ENCODE measurements around the gene SIRPB1. TPM values are rescaled to one million over a fixed set of nuclear protein-coding genes. Genes with fewer than 3 reads are reported as not detected.

SIRPB1 gene
- total and polyA plus RNA-seq, 10 of the 15 experiments (the other 5 are each of a cell fraction or from before 2014, with no cell fraction given): 3.4 to 33.8 (median 14.1) TPM

GRCh38 chr20:1618479-1618878, 1.3 kb downstream of the SIRPB1 start:
- FAIRE-seq (no peak), DNase-seq (ENCODE audit: low read depth, low spot score) (no peak), ATAC-seq (no peak; the same call in 2 of the 3 replicates)
- H3K36me3 ChIP-seq (ENCODE audit: control insufficient read depth in 2 of 2, insufficient read depth in 2 of 2, low read length in 1 of 2): no peaks in the 10 kb centered on the region; a peak in 1 of 4 replicates
- no peaks in the 10 kb centered on the region for H3K27me3 ChIP-seq (replicated peaks in 1 of 2; ENCODE audit: control insufficient read depth in 2 of 2, insufficient read depth in 2 of 2, low read length in 1 of 2)
- ChIA-PET SMC1A (ENCODE audit: uncharacterized antibody, unreplicated experiment) (interaction anchor here (0.8 to 1.3 kb wide), 6 partner anchors 40 to 162 kb away, joined by 3 to 5 read pairs (median 4); no protein-coding TSS in a partner anchor), RAD21 (ENCODE audit: unreplicated experiment) (interaction anchor here (0.6 kb wide), 1 partner anchor 8 kb away, joined by 3 read pairs; no protein-coding TSS in a partner anchor), CTCF (interaction anchor here (0.9 to 2.2 kb wide), 6 partner anchors 13 to 116 kb away, joined by 3 to 6 read pairs (median 3); no protein-coding TSS in a partner anchor), POLR2A (interaction anchor here (0.7 kb wide), 1 partner anchor 117 kb away, joined by 3 read pairs; no protein-coding TSS in a partner anchor)
- no peak overlapping the region for H3K27ac ChIP-seq (ENCODE audit: control insufficient read depth, insufficient read depth)
- in situ Hi-C loops (cut with MboI): loop anchor here (5.0 kb wide), 1 partner anchor 41 kb away; no protein-coding TSS in a partner anchor
- H3K4me1 ChIP-seq (ENCODE audit: control insufficient read depth, insufficient read depth, low read length): peaks cover 23% of the 10 kb centered on the region
- H4K20me1 ChIP-seq (ENCODE audit: control insufficient read depth, insufficient read depth): no peaks in the 10 kb centered on the region
- H3K4me2 ChIP-seq (ENCODE audit: control insufficient read depth, insufficient read depth): no peak overlapping the region
- H3K9me3 ChIP-seq (replicated peaks; ENCODE audit: control insufficient read depth, insufficient read depth, low read length): peaks cover 5% of the 10 kb centered on the region; the same call in 2 of the 3 replicates
- TF ChIP-seq NFXL1 (IDR thresholded peaks at IDR 0.05; ENCODE audit: borderline replicate concordance): no peak
- TF ChIP-seq REST (IDR thresholded peaks at IDR 0.05; ENCODE audit: low read depth, low read length): no peak
- no peak for TF ChIP-seq GATAD2B (conservative IDR thresholded peaks at IDR 0.05; ENCODE audit: low read depth)
- no peak for TF ChIP-seq NBN (IDR thresholded peaks at IDR 0.05)
- no peak for TF ChIP-seq CTCF (IDR thresholded peaks at IDR 0.05 in 2 of 3, conservative IDR thresholded peaks at IDR 0.05 in 1 of 3; ENCODE audit: control insufficient read depth in 2 of 3, extremely low read depth in 1 of 3, insufficient read depth in 1 of 3, low read depth in 3 of 3, low read length in 3 of 3)
- no peak for TF ChIP-seq MTA2 (IDR thresholded peaks at IDR 0.05; ENCODE audit: low read depth)
- TF ChIP-seq POU2F2 (IDR thresholded peaks at IDR 0.05; ENCODE audit: borderline replicate concordance, low read depth, low read length): no peak
- no peak overlapping the region for H3K9ac ChIP-seq (ENCODE audit: control insufficient read depth, insufficient read depth, low read length)
- no TSS peak for BruUV-seq (replicated peaks)
- no peak overlapping the region for H2AFZ ChIP-seq (ENCODE audit: control insufficient read depth, low read depth, low read length)
- H3K79me2 ChIP-seq (ENCODE audit: control insufficient read depth, insufficient read depth, low read length): no peaks in the 10 kb centered on the region
- intact Hi-C loops (cut with micrococcal nuclease; ENCODE audit: unreplicated experiment): loop anchor here (1.0 kb wide), 1 partner anchor 83 kb away; no protein-coding TSS in a partner anchor
- H3K4me3 ChIP-seq: no peak overlapping the region
